ENCODE results near the gene ANTXR2.

ANTXR2 gene

DNA sequence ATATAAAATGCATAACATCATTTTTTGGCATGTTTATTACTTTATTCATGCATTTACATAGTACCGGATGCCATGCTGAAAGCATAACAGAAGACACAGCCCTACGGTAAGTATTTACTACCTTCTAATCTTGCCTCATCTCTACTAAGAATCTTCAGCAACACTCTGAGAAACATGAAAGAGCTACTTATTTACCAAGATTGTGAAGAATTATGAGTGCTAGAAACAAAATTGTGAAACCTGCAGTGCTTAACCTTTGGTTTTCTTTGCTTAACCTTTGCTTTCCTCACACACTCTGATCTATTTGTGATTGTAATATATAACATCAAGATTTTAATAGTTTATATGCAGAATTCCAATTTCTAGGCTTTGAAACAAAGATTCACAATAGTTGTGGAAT lies 7.4 kb downstream of the ANTXR2 start:
- no peak for DNase-seq

- DNase-seq, result no peak
Observed at GRCh38 chr4:80062527-80062926, 10.5 kb downstream of the ANTXR2 start.

DNA sequence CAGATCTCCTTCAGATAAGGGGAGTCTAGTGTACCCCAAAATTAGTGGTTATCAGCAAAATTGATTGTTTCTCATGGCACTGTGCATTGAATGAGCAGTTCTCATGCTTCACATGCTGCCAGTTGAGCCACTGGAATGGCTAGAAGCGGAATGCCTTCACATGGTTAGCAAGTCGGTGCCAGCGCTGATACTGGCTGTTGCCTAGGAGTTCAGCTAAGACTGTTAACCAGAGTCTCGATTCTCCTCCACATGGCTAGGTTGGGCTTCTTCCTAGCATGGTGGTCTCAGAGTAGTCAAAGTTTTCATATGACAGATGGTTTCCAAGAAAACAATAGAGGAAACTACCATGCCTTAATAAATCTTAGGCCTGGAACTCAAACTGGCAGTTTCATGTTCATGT lies 12.2 kb downstream of the ANTXR2 start:
- no peak for DNase-seq

- DNase-seq, result no peak
Observed at GRCh38 chr4:80058740-80059139, 14.3 kb downstream of the ANTXR2 start.

DNA sequence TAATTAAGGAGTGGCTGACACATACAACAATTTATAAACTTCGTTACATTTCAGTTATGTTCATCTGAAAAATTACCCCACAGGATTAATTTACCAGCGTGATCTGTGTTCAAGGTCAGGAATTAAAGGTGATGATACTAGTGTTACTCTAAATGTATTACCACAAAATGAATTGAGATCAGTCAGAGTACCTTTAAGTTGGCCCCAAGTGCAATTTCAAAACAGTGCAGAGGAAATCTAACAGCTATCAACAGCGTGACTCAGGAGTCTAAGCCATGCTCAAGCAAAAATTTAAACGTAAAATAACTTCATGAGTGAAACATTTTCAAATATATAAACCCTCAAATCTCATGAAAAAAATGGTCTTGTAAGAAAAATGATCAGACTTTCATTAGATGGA lies 18.7 kb downstream of the ANTXR2 start:
- no peak for DNase-seq

- no peak for DNase-seq
Observed at GRCh38 chr4:80053140-80053910, 19.7 kb downstream of the ANTXR2 start.

DNA sequence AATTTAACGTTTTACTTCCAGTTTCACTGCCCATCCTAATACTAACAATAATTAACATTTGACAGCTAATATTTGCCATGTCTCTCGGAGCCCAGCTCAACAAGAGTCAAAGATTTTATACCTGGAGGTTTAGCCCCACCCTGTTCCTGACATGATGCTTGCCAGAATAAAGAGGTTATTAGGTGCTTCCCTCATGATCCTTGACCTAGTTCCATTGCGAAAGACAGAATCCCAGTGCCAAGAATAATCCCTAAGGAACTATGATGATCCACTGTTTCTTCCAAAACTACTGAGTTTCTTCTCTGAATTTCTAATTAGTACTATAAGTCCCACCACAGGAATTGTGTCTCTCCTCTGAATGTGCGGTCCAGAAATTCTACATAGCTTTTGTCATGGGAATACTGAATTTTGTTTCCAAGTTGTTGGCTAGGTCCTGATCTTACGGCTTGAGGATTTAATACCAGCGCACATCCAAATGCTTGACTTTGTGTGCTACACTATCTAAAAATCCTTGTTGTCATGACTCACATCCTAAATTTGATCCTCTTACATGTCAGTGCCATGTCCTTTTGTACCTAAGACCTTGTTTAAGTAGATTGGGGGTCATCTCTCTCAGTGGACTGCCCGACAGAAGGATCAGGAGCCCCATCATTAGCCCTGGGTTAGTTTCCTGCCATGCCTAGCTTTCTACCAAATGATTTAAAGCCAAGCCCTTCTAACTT lies 23.1 kb downstream of the ANTXR2 start:
- DNase-seq, result no peak

GRCh38 chr4:80049402-80049801 lies 23.6 kb downstream of the ANTXR2 start:
- no peak for DNase-seq

DNA sequence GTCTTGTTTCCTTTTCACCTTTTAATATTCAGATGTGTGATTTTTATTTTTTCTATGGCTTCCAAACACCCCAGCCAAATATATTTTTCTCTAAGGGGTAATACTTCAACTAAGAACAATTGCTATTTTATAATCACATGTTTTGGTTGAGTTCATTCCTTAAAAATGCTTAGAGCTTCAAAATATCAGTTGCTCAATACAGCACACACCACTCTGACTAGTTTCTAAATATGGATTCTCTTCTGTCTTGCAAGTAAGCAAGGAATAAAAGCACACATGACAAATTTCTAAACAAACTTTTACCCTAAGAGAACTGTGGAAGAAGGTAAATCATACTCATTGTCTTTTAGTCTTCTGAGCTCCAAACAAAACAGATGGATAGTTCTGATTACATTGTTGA lies 27.2 kb downstream of the ANTXR2 start:
- no peak for DNase-seq

DNA sequence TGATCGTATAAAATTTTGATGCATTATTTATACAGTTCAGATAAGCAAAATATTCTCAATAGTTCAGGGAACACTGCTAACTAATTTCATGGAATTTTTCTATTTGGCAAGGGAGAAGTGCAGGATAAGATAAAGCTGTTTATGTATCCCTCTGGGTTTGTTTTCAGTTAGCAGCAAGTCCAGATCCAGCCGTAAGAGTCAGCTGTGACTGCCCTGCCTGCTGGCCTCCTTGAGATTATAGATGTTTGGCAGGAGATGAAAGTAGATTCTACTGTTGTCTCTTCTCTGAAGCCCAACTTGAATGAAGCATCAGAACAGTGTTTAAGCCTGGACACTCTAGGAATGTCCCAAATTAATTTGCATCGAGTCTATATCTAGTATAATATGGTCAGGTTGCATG lies 29.5 kb downstream of the ANTXR2 start:
- no peak for DNase-seq

- no peak for DNase-seq
Observed at GRCh38 chr4:80042821-80043220, 30.2 kb downstream of the ANTXR2 start.

- DNase-seq, result no peak
Observed at GRCh38 chr4:80037864-80038263, 35.2 kb downstream of the ANTXR2 start.

GRCh38 chr4:80036949-80037685 lies 35.9 kb downstream of the ANTXR2 start:
- no peak for DNase-seq

DNA sequence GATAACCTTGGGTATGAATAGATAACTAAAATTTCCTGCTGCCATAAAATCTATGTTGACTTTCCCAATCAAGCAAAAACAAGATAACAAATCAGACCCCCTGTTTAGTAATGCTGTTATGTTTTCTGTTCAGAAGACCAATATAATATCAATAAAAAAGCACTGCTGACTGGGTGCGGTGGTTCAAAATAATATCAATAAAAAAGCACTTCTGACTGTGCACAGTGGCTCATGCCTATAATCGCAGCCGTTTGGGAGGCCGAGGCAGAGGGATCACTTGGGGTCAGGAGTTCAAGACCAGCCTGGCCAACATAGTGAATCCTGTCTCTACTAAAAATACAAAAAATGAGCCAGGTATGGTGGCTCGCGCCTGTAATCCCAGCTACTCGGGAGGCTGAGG lies 36.7 kb downstream of the ANTXR2 start:
- DNase-seq, result no peak

- no peak for DNase-seq
Observed at GRCh38 chr4:80035336-80035735, 37.7 kb downstream of the ANTXR2 start.

- DNase-seq, result no peak
Observed at GRCh38 chr4:80033581-80033980, 39.4 kb downstream of the ANTXR2 start.

- no peak for DNase-seq
Observed at GRCh38 chr4:80029364-80029763, 43.7 kb downstream of the ANTXR2 start.

DNA sequence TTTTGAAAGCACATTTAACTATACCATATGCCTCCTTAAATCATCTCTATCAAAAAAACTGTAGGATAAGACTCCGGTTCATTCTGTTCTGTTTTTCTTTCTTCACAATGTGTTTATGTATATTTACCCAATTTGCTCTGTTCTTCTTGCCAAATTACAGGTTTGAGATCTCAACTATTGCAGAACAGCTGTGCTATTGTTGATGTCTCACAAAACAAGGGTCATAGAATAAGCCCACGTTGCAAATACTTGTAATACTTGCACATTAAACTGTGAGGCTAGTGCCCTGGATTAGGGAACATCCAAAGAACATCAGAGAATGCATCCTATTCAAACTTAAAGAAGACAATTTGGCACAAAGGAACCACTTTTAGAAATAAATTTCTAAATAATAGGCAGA lies 45.4 kb downstream of the ANTXR2 start:
- no peak for DNase-seq

DNA sequence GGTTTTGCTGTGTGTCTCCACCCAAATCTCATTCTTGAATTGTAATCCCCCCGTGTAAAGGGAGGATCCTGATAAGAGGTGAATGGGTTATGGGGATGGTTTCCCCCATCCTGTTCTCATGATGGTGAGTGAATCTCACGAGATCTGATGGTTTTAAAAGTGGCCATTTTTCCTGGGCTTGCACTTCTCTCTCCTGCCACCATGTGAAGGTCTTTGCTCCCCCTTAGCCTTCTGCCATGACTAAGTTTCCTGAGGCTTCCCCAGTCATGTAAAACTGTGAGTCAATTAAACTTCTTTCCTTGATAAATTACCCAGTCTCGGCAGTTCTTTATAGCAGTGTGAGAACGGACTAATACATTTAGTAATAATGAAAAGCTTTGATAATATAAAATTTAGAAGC lies 46.9 kb downstream of the ANTXR2 start:
- no peak for DNase-seq

DNA sequence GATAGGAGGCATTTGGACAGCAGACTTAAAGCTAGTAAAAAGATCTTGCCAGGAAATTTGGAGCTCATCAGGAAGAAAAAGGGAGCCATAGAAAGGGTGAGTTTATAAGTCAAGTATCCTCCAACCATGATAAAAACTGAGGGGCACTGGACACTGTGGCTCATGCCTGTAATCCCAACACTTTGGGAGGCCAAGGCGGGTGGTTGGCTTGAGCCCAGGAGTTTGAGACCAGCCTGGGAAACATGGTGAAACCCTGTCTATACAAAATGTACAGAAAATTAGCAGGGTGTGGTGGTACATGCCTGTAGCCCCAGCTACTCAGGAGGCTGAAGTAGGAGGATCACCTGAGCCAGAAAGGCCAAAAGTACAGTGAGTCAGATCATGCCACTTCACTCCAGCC lies 48.7 kb downstream of the ANTXR2 start:
- no peak for DNase-seq

- no peak for DNase-seq
Observed at GRCh38 chr4:80022282-80022681, 50.7 kb downstream of the ANTXR2 start.

GRCh38 chr4:80017125-80017854 lies 55.7 kb downstream of the ANTXR2 start:
- DNase-seq, result no peak

DNA sequence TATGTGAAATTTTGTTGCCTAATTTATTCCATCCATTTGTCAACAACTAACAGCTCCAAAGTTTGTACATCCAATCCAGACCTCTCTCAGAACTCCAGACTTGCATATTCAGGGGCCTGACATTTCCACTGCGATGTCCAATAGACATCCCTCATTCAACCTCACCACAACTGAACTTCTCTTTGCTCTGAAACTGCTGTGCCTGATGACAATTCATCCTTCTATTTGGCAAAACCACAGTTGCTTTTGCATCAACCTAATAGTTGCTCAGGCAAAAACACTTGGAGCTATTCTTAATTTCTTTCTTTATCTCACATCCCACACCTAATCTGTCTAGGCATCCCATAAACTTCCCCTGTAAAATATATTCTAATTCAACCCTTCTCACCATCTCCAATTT lies 56.5 kb downstream of the ANTXR2 start:
- DNase-seq, result no peak

All from NCI-H1436 (cell line).